Mesendoderm (in vitro differentiated cells): ENCODE measurements around the gene DOCK9.
"Not testable (repeated sequence)": the region's sequence is repeated elsewhere in the genome, so short reads cannot be mapped to it uniquely, and the experiment has no call there.

Experiments
- DNase-seq: peaks from one replicate; pipeline ENCODE4 v3.0.0; 2013
- H2AK5ac ChIP-seq: 2 replicates; pipeline ENCODE4 v1.6.1; 2013; ENCODE audit warnings: low read length, inconsistent platforms
- H2BK120ac ChIP-seq: 2 replicates; pipeline ENCODE4 v1.6.1; 2013; ENCODE audit warnings: low read depth, mild to moderate bottlenecking, low read length, moderate library complexity, mixed read lengths
- H2BK15ac ChIP-seq: replicated peaks from 2 replicates; pipeline ENCODE4 v1.6.1; 2013; ENCODE audit warnings: low read depth, mild to moderate bottlenecking, moderate library complexity
- H2BK5ac ChIP-seq: 2 replicates; pipeline ENCODE4 v1.6.1; 2013; ENCODE audit warnings: low read length, inconsistent platforms
- H3K18ac ChIP-seq: 2 replicates; pipeline ENCODE4 v1.6.1; 2013; ENCODE audit warnings: mild to moderate bottlenecking, low read length, mixed read lengths
- H3K23ac ChIP-seq: one replicate; pipeline ENCODE4 v1.6.1; 2013; ENCODE audit warnings: low read length
- H3K27ac ChIP-seq: 2 replicates; pipeline ENCODE4 v1.5.1; 2013; ENCODE audit warnings: low read depth, mild to moderate bottlenecking, inconsistent platforms, low read length, moderate library complexity
- H3K27me3 ChIP-seq: 2 replicates; pipeline ENCODE4 v1.6.1; 2013; ENCODE audit warnings: low read length, control low read depth, mild to moderate bottlenecking, inconsistent platforms; ENCODE audit not compliant: insufficient read depth, poor library complexity
- H3K36me3 ChIP-seq: 2 replicates; pipeline ENCODE4 v1.6.1; 2013; ENCODE audit warnings: low read length, inconsistent platforms; ENCODE audit not compliant: control insufficient read depth, insufficient read depth
- H3K4ac ChIP-seq: one replicate; pipeline ENCODE4 v1.6.1; 2013; ENCODE audit warnings: low read depth, mild to moderate bottlenecking, low read length, moderate library complexity
- H3K4me1 ChIP-seq: 2 replicates; pipeline ENCODE4 v1.6.1; 2013; ENCODE audit warnings: low read depth, low read length, inconsistent platforms; ENCODE audit not compliant: control insufficient read depth
- H3K4me2 ChIP-seq: 2 replicates; pipeline ENCODE4 v1.6.1; 2013; ENCODE audit warnings: low read length
- H3K4me3 ChIP-seq: 2 replicates; pipeline ENCODE4 v1.5.1; 2013; ENCODE audit warnings: mild to moderate bottlenecking, low read length
- H3K56ac ChIP-seq: one replicate; pipeline ENCODE4 v1.6.1; 2013; ENCODE audit warnings: low read length
- H3K79me1 ChIP-seq: 2 replicates; pipeline ENCODE4 v1.6.1; 2013; ENCODE audit warnings: low read length, inconsistent platforms
- H3K79me2 ChIP-seq: 2 replicates; pipeline ENCODE4 v1.6.1; 2013; ENCODE audit warnings: mild to moderate bottlenecking, low read length; ENCODE audit not compliant: control insufficient read depth, insufficient read depth
- H3K9ac ChIP-seq: 2 replicates; pipeline ENCODE4 v1.6.1; 2013; ENCODE audit warnings: low read length, inconsistent platforms
- H4K5ac ChIP-seq: one replicate; pipeline ENCODE4 v1.6.1; 2013; ENCODE audit warnings: low read length
- H4K8ac ChIP-seq: one replicate; pipeline ENCODE4 v1.6.1; 2013; ENCODE audit warnings: low read depth, mild to moderate bottlenecking, control low read depth, low read length, moderate library complexity
- WGBS: extraction: QIAGEN DNeasy Blood & Tissue Kit; methylation state at CpG from one replicate; pipeline ENCODE4 v1.1.7; 2013; ENCODE audit warnings: low lambda C conversion rate, missing lambda C conversion rate; ENCODE audit not compliant: insufficient coverage; ENCODE audit errors: extremely low coverage; 5-methylcytosine and 5-hydroxymethylcytosine counted together

DOCK9 gene

GRCh38 chr13:98820300-98820699 is 157.6 kb downstream of the DOCK9 start:
- no peak overlapping the region for H3K18ac ChIP-seq
- no peak overlapping the region for H3K23ac ChIP-seq
- H3K56ac ChIP-seq: no peak overlapping the region
- H3K27me3 ChIP-seq: no peaks in the 10 kb centered on the region
- no peak overlapping the region for H4K5ac ChIP-seq
- H2BK15ac ChIP-seq: no peak overlapping the region
- H2BK5ac ChIP-seq: no peak overlapping the region
- H3K9ac ChIP-seq: no peak overlapping the region
- H3K79me2 ChIP-seq: no peaks in the 10 kb centered on the region
- H2BK120ac ChIP-seq: no peak overlapping the region
- H3K4me3 ChIP-seq: no peak overlapping the region
- no peaks in the 10 kb centered on the region for H3K36me3 ChIP-seq
- H3K4me1 ChIP-seq: no peaks in the 10 kb centered on the region
- H3K79me1 ChIP-seq: no peaks in the 10 kb centered on the region
- WGBS: no CpG with 5 or more reads among the region's 3 CpGs
- no peak overlapping the region for H2AK5ac ChIP-seq
- DNase-seq: no peak
- no peak overlapping the region for H3K4ac ChIP-seq
- H3K27ac ChIP-seq: no peak overlapping the region
- no peak overlapping the region for H4K8ac ChIP-seq
- H3K4me2 ChIP-seq: no peak overlapping the region

DNA sequence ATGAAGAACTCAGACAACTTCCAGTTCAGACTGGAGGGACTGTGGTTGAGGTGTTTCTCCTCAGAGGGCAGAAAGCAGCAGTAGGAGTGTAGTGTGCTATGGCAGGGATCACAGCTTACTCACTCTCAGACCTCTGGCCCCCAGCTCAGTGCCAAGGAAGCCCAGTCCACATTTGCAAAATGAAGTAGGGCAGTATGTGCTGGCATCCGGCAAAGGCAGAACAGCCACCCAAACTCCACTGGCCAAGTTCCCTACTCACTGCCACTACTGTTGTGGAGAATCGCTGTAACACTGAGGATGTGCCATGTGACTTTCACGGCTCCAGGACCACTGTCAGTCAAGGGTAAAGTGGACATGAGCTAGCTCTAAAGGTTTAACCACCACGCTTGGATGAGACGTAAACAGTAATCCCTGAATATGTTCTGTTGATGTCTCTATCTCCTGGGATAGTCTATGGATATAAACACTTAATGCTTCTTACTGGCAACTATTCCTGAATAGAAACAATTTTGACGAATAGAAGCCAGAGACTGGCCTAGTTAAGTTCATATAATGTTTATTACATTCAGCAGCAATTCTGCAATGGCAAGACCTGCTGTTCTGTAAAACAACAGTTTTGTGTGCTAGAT is 158.4 kb downstream of the DOCK9 start:
- H3K79me2 ChIP-seq: no peaks in the 10 kb centered on the region
- DNase-seq: no peak
- H3K9ac ChIP-seq: no peak overlapping the region
- no peak overlapping the region for H3K18ac ChIP-seq
- H3K79me1 ChIP-seq: no peaks in the 10 kb centered on the region
- no CpG with 5 or more reads among the region's 6 CpGs for WGBS
- no peaks in the 10 kb centered on the region for H3K4me1 ChIP-seq
- H3K4ac ChIP-seq: no peak overlapping the region
- H4K5ac ChIP-seq: no peak overlapping the region
- no peak overlapping the region for H3K56ac ChIP-seq
- no peak overlapping the region for H2BK120ac ChIP-seq
- H3K4me3 ChIP-seq: no peak overlapping the region
- no peak overlapping the region for H3K27ac ChIP-seq
- no peaks in the 10 kb centered on the region for H3K36me3 ChIP-seq
- H3K23ac ChIP-seq: no peak overlapping the region
- H2BK5ac ChIP-seq: no peak overlapping the region
- no peak overlapping the region for H4K8ac ChIP-seq
- H2BK15ac ChIP-seq: no peak overlapping the region
- no peaks in the 10 kb centered on the region for H3K27me3 ChIP-seq
- H3K4me2 ChIP-seq: no peak overlapping the region
- H2AK5ac ChIP-seq: no peak overlapping the region

DNA sequence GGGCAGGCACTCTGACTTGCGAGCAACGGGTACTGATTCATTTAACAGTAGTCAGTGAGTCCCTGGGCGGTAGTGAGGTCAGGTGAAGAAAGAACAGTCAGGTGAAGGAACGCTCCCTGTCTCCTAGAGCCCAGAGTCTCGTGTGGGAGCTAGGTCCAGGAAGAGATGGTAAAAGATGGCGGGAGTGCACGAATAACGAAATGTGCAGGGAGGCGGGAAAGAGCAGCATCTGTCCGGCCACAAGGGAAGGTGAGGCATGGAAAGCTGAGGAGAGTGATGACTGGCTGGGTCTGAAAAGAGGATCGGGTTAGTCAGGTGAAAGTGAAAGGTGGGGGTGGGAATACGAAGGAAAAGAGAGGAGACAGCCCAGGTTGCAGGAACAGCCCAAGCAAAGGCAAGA is 161.5 kb downstream of the DOCK9 start:
- no peaks in the 10 kb centered on the region for H3K27me3 ChIP-seq
- no peak overlapping the region for H2BK5ac ChIP-seq
- H3K36me3 ChIP-seq: no peaks in the 10 kb centered on the region
- no peaks in the 10 kb centered on the region for H3K79me2 ChIP-seq
- H3K79me1 ChIP-seq: no peaks in the 10 kb centered on the region
- no peak overlapping the region for H4K8ac ChIP-seq
- H4K5ac ChIP-seq: no peak overlapping the region
- H3K4me3 ChIP-seq: no peak overlapping the region
- no peak overlapping the region for H3K9ac ChIP-seq
- H3K23ac ChIP-seq: no peak overlapping the region
- H2BK15ac ChIP-seq: no peak overlapping the region
- H3K18ac ChIP-seq: no peak overlapping the region
- no peak for DNase-seq
- H3K4ac ChIP-seq: no peak overlapping the region
- no peak overlapping the region for H3K27ac ChIP-seq
- H2AK5ac ChIP-seq: no peak overlapping the region
- WGBS: no CpG with 5 or more reads among the region's 12 CpGs
- H3K56ac ChIP-seq: no peak overlapping the region
- no peaks in the 10 kb centered on the region for H3K4me1 ChIP-seq
- H3K4me2 ChIP-seq: no peak overlapping the region
- H2BK120ac ChIP-seq: no peak overlapping the region

GRCh38 chr13:98813993-98814392 is 163.9 kb downstream of the DOCK9 start:
- Histone ChIP-seq H3K56ac (no peak overlapping the region), H3K27me3 (no peaks in the 10 kb centered on the region), H3K4me2 (no peak overlapping the region), H3K79me1 (no peaks in the 10 kb centered on the region), H3K4ac (no peak overlapping the region), H3K36me3 (no peaks in the 10 kb centered on the region), H4K8ac (no peak overlapping the region), H2AK5ac (no peak overlapping the region), H2BK120ac (no peak overlapping the region), H2BK5ac (no peak overlapping the region), H3K4me1 (no peaks in the 10 kb centered on the region), H3K9ac (no peak overlapping the region), H3K79me2 (no peaks in the 10 kb centered on the region), H4K5ac (no peak overlapping the region), H2BK15ac (no peak overlapping the region), H3K23ac (no peak overlapping the region), H3K4me3 (no peak overlapping the region), H3K27ac (no peak overlapping the region), H3K18ac (no peak overlapping the region)
- no peak for DNase-seq
- no CpG with 5 or more reads among the region's 3 CpGs for WGBS

GRCh38 chr13:98812186-98812790 is 165.6 kb downstream of the DOCK9 start:
- not testable (repeated sequence) for H4K8ac ChIP-seq, H2BK5ac ChIP-seq, H3K56ac ChIP-seq, H3K18ac ChIP-seq, H3K23ac ChIP-seq, H3K4me2 ChIP-seq, H3K9ac ChIP-seq, H3K79me2 ChIP-seq, H3K4me1 ChIP-seq, H4K5ac ChIP-seq, H2BK15ac ChIP-seq, H3K4me3 ChIP-seq, H2AK5ac ChIP-seq, H3K4ac ChIP-seq, H2BK120ac ChIP-seq, H3K36me3 ChIP-seq, H3K79me1 ChIP-seq, DNase-seq, H3K27ac ChIP-seq, H3K27me3 ChIP-seq
- no CpG with 5 or more reads among the region's 5 CpGs for WGBS

DNA sequence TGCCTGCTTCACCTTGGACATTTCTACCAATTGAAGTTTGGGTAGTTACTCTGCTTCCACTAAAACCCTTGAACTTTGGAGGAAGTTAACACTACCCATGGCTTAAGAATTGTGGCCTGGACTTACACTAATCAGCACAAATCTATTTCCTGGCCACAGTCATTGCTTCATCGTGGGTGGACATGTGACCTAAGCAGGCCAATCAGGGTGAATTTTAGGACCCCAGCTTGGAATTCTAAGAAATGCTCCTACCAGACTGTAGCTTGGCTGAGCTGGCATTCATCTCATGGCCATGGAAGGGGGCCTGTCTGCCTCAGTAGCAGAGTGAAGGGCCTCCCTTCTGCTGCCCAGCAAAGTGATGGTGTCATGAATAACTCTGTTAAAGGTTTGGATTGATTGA is 167.1 kb downstream of the DOCK9 start:
- Histone ChIP-seq H2AK5ac (no peak overlapping the region), H3K4ac (no peak overlapping the region), H3K79me2 (no peaks in the 10 kb centered on the region), H3K4me2 (no peak overlapping the region), H3K18ac (no peak overlapping the region), H3K56ac (no peak overlapping the region), H3K79me1 (no peaks in the 10 kb centered on the region), H3K9ac (no peak overlapping the region), H2BK120ac (no peak overlapping the region), H3K23ac (no peak overlapping the region), H2BK15ac (no peak overlapping the region), H3K27ac (no peak overlapping the region), H2BK5ac (no peak overlapping the region), H3K36me3 (no peaks in the 10 kb centered on the region), H4K5ac (no peak overlapping the region), H3K4me1 (no peaks in the 10 kb centered on the region), H3K4me3 (no peak overlapping the region), H3K27me3 (no peaks in the 10 kb centered on the region), H4K8ac (no peak overlapping the region)
- WGBS: no CpG with 5 or more reads among the region's 1 CpG
- no peak for DNase-seq
